ENCODE data around the gene CDK14. TPM values are rescaled to one million over a fixed set of nuclear protein-coding genes. Genes with fewer than 3 reads are reported as not detected.
A peak's percentile ranks its signal among the peaks of the same experiment; 100 is the strongest.

The CDK14 gene
- polyA plus RNA-seq, 1 donor = 38.6 TPM

- DNase-seq = no peak
Observed at GRCh38 chr7:90841759-90842429, 245.8 kb downstream of the CDK14 start.

- no peak for DNase-seq
Observed at GRCh38 chr7:90842430-90842788, 246.3 kb downstream of the CDK14 start.

GRCh38 chr7:90843472-90843871, 247.4 kb downstream of the CDK14 start:
- no peak for DNase-seq

GRCh38 chr7:90844421-90844820, 248.3 kb downstream of the CDK14 start:
- no peak for DNase-seq

GRCh38 chr7:90846192-90846591, 250.1 kb downstream of the CDK14 start:
- no peak for DNase-seq

DNA sequence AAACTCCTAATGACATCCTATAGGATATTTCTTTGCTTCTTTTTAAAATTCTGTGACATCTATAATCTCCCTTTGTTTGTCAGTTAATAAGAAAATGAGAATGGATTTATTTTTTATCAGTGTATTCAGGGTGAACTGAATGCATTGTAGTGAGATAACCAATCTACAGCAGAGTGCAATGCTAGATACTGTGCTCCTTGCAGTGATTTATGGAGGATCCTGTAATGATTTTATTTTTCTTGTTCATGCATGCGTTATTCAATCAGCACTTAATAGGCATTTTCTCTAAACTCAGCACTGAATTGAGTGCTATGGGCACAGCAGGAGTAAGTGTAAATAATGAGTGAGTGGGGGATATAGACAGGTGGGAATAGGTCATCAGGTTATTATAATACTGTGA, 253.9 kb downstream of the CDK14 start:
- no peak for DNase-seq

DNA sequence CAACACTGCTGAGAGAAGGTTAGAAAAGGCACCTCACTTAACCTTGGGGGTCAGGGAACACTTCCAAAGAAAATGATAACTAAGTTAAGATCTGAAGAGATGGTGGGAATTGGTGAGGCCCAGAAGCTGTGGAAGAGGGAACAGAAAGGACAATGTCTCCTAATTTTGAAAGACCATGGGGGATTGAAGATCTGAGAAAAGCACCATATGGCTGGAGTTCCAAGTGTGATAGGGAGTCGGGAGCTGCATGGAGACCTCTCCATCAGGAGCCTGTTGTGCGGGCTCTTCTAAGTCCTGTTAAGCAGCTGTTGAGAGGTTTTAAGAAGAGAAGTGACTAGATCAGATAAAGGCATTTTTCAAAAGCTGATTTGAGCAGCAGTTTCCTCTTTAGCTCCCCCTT, 254.3 kb downstream of the CDK14 start:
- DNase-seq = no peak

DNA sequence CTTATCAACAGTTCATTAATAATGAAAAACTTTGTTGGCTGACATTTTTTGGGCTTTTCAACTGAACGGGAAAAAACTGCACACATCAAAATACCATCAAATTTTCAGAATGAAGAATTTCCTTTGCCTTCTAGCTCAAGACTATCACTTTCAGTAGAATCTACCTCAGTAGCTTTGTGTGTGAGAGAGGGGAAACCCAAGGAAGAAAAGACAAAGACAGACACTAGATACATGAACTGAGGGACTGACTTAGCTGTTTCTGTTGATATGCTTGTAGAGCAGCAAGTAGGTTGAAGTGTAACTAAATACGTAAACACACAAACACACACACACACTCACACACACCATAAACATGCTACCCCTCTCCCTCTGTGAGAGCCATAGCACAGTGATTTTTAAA, 257.1 kb downstream of the CDK14 start:
- DNase-seq = no peak

- peak; percentile 27 for DNase-seq
Observed at GRCh38 chr7:90856351-90857070, 260.4 kb downstream of the CDK14 start.

DNA sequence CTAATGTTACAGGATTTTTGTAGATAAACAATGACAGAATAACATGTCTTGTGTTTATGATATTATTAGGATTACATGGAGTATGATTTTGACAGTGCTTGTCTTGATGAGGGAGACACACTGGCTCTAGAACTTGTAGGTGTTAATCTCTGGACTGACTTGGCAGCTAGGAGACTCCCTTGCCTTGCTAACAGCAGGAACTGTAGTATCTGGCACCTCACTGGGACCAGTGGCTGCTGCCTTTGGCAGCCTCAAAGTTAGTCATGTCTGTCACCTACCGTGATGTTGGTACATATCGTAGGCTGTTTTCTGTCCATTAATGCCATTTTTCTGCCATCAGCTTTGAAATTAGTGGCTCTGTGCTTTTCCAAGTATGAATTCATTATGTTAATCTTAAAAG, 261.5 kb downstream of the CDK14 start:
- no peak for DNase-seq

DNA sequence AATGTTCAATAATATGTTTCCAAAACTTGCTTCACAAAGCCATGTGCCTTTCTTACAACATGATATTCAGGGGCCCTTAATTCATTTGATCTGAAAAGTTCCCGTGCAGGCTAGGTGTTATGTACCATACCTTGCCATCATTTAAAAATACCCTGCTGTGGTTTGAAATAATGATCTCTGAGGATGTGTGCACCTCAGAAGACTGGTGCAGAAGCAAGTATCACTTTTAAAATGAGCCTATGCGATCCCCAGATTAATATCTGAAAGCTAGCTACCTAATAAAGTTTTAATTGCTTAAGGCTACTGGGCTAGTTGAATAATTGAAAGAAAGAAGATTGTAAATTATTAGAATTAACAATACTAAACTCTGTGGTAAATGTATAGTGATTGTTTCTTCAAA, 262.4 kb downstream of the CDK14 start:
- no peak for DNase-seq

DNA sequence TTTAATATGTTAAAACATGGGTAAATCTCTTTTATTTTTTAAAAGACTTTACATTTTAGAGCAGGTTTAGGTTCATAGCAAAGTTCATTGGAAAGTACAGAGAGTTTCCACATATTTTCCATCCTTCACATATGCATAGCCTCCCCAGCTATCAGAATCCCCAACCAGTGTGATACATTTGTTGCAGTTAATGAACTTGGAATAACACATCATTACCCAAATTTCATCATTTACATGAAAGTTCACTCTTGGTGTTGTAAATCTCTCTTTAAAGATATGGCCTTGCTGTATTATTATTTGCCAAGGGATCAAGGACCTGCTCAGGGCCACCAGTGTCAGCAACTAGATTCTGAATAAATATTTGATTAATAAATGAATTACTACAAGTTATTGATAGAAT, 263.4 kb downstream of the CDK14 start:
- DNase-seq = no peak

DNA sequence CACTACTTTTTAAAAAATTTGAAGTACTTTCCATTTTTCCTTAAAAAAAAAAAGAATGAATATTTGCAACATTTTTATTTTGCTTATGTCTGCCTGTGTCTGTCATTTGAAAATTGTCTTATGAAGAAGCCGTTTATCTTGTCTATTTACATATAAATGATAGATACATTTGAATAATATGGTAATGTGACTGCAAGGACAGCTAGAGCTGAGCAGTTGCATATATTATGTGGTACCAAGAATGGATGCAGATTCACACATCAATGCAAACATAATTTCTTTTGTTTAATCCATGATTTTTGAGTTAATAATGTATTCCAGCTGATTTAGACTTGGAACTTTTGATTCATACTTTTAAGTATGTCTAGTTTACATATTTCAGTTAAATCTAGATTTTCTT, 268.0 kb downstream of the CDK14 start:
- no peak for DNase-seq

DNA sequence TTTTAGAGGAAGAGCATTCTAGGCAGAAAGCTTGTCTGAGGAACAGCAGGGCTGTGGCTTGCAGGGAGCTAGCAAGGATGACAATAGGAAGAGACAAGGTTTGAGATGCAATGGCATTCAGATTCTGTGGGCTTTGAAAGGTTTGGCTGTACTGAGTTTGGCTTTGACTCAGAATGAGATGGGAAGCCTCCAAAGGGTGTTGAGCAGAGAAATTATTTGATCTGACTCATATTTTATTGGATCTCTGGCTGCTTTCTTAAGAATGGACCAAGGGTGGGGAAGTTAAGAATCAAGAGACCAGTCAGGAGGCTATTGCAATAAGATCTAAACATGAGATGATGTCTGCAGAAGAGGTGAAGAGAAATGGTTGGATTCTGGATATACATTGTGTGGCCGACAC, 273.2 kb downstream of the CDK14 start:
- no peak for DNase-seq

- no peak for DNase-seq
Observed at GRCh38 chr7:90876701-90877100, 280.6 kb downstream of the CDK14 start.

GRCh38 chr7:90877201-90877600, 281.1 kb downstream of the CDK14 start:
- no peak for DNase-seq

GRCh38 chr7:90879924-90880323, 283.8 kb downstream of the CDK14 start:
- DNase-seq = no peak

DNA sequence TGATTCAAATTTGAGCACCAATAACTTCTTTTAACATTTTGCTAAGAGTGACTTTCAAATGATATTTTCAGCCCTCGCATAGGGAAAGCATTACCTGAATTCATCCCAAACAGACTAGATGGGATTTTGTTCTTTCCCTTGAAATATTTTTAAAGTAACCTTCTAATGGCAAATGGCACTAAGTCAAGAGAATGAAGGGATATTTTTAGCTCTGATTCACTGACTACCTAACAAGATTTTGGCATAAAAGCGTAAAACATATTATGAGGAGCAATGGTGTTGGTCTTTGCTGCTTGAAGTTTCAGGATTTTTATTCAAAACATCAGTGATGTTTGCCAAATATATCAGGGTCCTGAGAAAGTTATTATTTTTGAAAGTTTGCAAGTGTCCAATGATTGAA, 290.3 kb downstream of the CDK14 start:
- DNase-seq = no peak

DNA sequence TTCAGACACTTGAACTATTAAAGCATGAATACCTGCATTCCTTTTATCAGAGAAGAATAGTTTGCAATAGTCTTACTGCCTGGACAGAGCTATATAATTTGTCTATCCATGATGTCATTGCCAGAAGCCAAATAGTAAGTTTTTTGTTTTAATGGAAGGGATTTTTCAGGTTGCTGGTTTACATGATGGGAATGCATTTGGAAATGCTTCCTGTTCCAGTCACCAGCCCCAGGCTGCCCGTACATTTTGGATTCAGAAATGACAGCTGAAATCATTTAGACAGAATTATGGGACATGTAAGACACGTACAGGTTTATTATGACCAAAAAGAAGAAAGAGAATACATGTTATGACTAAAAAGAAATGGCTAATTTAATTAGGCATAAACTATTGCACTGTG, 293.1 kb downstream of the CDK14 start:
- no peak for DNase-seq

DNA sequence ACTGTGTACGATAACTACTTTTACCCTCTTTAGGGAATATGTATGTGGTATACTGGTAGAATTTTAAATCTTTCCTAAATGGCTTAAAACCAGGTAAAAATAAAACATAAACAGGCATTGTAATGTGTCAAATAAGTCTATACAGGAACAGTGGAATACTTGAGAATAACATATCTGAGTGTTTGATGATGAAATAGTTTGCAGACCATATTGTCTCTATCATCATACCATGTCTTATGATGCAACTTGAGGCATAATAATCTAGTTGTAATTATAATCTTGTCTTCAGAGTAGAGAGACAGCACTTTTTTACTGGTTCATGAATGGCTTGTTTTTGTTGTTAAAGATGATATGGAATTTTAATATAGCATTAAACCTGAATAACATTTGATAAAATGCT, 293.5 kb downstream of the CDK14 start:
- DNase-seq = no peak

GRCh38 chr7:90891529-90891928, 295.4 kb downstream of the CDK14 start:
- DNase-seq = no peak

- DNase-seq = no peak
Observed at GRCh38 chr7:90892213-90892612, 296.1 kb downstream of the CDK14 start.

- no peak for DNase-seq
Observed at GRCh38 chr7:90894122-90894521, 298.0 kb downstream of the CDK14 start.

- no peak for DNase-seq
Observed at GRCh38 chr7:90896458-90896857, 300.3 kb downstream of the CDK14 start.

All from left kidney (tissue), 2 donors.